T-helper 1 cell (primary cell): ENCODE measurements around the gene C1D.
"Not testable (repeated sequence)": the region's sequence is repeated elsewhere in the genome, so short reads cannot be mapped to it uniquely, and the experiment has no call there.

ENCODE experiments used
- DNase-seq, 5 donors: peaks; one replicate each; pipeline ENCODE4 v3.0.0-alpha.2; 2012 to 2020

C1D gene

GRCh38 chr2:67997903-67998302 is 64.9 kb downstream of the C1D start:
- no peak for DNase-seq

- no peak for DNase-seq
Observed at GRCh38 chr2:67997528-67997900, 65.3 kb downstream of the C1D start.

- DNase-seq = no peak
Observed at GRCh38 chr2:67996772-67997527, 65.9 kb downstream of the C1D start.

- no peak for DNase-seq
Observed at GRCh38 chr2:67994716-67995115, 68.1 kb downstream of the C1D start.

- not testable (repeated sequence) for DNase-seq
Observed at GRCh38 chr2:67994069-67994468, 68.7 kb downstream of the C1D start.

- no peak for DNase-seq
Observed at GRCh38 chr2:67993329-67993728, 69.5 kb downstream of the C1D start.

- DNase-seq = no peak
Observed at GRCh38 chr2:67991456-67991855, 71.3 kb downstream of the C1D start.
